ENCODE results near the gene TMEM117.

DNA sequence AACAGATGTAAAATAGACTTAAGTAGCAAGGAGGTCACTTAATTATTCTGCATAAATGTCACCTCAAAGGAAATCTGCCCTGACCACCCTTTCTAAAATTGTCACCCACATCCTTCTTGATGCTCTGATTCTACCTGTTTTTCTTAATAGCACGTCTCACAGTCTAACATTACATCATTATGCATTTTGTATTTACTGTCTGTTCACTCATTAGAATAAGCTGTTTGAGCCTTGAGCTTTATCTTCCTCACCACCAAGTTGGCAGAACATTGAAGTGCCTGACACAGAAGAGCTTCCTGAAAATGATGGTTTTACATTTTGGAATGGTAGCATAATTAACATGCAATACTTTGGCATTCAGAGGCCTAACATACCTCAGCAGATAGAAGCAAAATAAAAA lies 8.8 kb upstream of the TMEM117 start:
- no peak for TF ChIP-seq EP300 (IDR thresholded peaks at IDR 0.05)
- no peak for TF ChIP-seq POLR2A (IDR thresholded peaks at IDR 0.05)
